ENCODE results near the gene SLC2A13.

The SLC2A13 gene

GRCh38 chr12:40105515-40106201 lies at the start of gene SLC2A13:
Gene SLC2A13, minus strand, starts transcription at chr12:40106081. Its CDS starts 273 bp downstream, at chr12:40105808.
- peak; percentile 88 for DNase-seq

GRCh38 chr12:40154381-40154780 lies 48.5 kb upstream of the SLC2A13 start:
- no peak for DNase-seq

- no peak for DNase-seq
Observed at GRCh38 chr12:40153432-40153831, 47.6 kb upstream of the SLC2A13 start.

- DNase-seq, result peak; percentile 61
Observed at GRCh38 chr12:40152783-40153383, 47.0 kb upstream of the SLC2A13 start.

- DNase-seq, result no peak
Observed at GRCh38 chr12:40149673-40150260, 43.9 kb upstream of the SLC2A13 start.

GRCh38 chr12:40146800-40147797 lies 41.2 kb upstream of the SLC2A13 start:
- DNase-seq, result peak; percentile 8

- DNase-seq, result no peak
Observed at GRCh38 chr12:40145896-40146295, 40.0 kb upstream of the SLC2A13 start.

GRCh38 chr12:40144023-40144422 lies 38.1 kb upstream of the SLC2A13 start:
- peak; percentile 15 for DNase-seq

GRCh38 chr12:40142001-40142744 lies 36.3 kb upstream of the SLC2A13 start:
- no peak for DNase-seq

GRCh38 chr12:40138526-40138925 lies 32.6 kb upstream of the SLC2A13 start:
- no peak for DNase-seq

- no peak for DNase-seq
Observed at GRCh38 chr12:40137252-40137651, 31.4 kb upstream of the SLC2A13 start.

- DNase-seq, result no peak
Observed at GRCh38 chr12:40127408-40127807, 21.5 kb upstream of the SLC2A13 start.

- DNase-seq, result no peak
Observed at GRCh38 chr12:40123496-40123895, 17.6 kb upstream of the SLC2A13 start.

GRCh38 chr12:40122842-40123241 lies 17.0 kb upstream of the SLC2A13 start:
- no peak for DNase-seq

- no peak for DNase-seq
Observed at GRCh38 chr12:40117818-40118217, 11.9 kb upstream of the SLC2A13 start.

- no peak for DNase-seq
Observed at GRCh38 chr12:40110586-40110985, 4.7 kb upstream of the SLC2A13 start.

- DNase-seq, result no peak
Observed at GRCh38 chr12:40107803-40108620, 2.1 kb upstream of the SLC2A13 start.

- DNase-seq, result peak; percentile 94
Observed at GRCh38 chr12:40107098-40107802, 1.4 kb upstream of the SLC2A13 start.

GRCh38 chr12:40106655-40107054 lies 774 bp upstream of the SLC2A13 start:
- DNase-seq, result peak; percentile 44

GRCh38 chr12:40106202-40106533 lies 287 bp upstream of the SLC2A13 start:
- no peak for DNase-seq

GRCh38 chr12:40105265-40105514 lies 691 bp downstream of the SLC2A13 start:
- DNase-seq, result no peak

Measured in NCI-H345 (cell line).